Muscle of leg (tissue), 11 donors: ENCODE results near the gene SERPINC1. TPM values are rescaled to one million over a fixed set of nuclear protein-coding genes. Genes with fewer than 3 reads are reported as not detected.

ENCODE experiments used
- DNase-seq: peaks from one replicate; pipeline ENCODE4 v3.0.0; 2013
- H3K27ac ChIP-seq: one replicate; pipeline ENCODE4 v1.5.1; 2013; ENCODE audit warnings: mild to moderate bottlenecking, low read length, control low read depth
- H3K27me3 ChIP-seq: one replicate; pipeline ENCODE4 v1.6.1; 2013; ENCODE audit warnings: low read length; ENCODE audit not compliant: control insufficient read depth, insufficient read depth
- H3K36me3 ChIP-seq: one replicate; pipeline ENCODE4 v1.6.1; 2013; ENCODE audit warnings: low read length; ENCODE audit not compliant: control insufficient read depth, insufficient read depth
- H3K4me1 ChIP-seq: one replicate; pipeline ENCODE4 v1.6.1; 2013; ENCODE audit warnings: low read length; ENCODE audit not compliant: control insufficient read depth, insufficient read depth
- H3K4me3 ChIP-seq: one replicate; pipeline ENCODE4 v1.5.1; 2013; ENCODE audit warnings: low read length, control low read depth
- H3K9me3 ChIP-seq: replicated peaks from 2 replicates; pipeline ENCODE4 v1.6.1; 2013; ENCODE audit warnings: low read depth, low read length; ENCODE audit not compliant: control insufficient read depth
- WGBS: methylation state at CpG from one replicate; pipeline ENCODE4 v1.1.5; 2013; ENCODE audit warnings: missing lambda C conversion rate; ENCODE audit not compliant: insufficient coverage; 5-methylcytosine and 5-hydroxymethylcytosine counted together
- polyA plus RNA-seq, 8 donors: library from polyadenylated mRNA; unstranded; fragments of 120-200 nt; gene quantifications; one replicate each; pipeline versions ENCODE4 v1.2.1 to v1.2.3, GENCODE V29; 2013; ENCODE audit warnings: inconsistent platforms in 1 of 8, low replicate concordance in 1 of 8; ENCODE audit not compliant: insufficient read length in 8 of 8, insufficient read depth in 1 of 8
- total RNA-seq: library from RNA; stranded (reverse); fragments of 120-200 nt; gene quantifications from one replicate; pipeline ENCODE4 v1.2.4, GENCODE V29; 2013

Gene SERPINC1
- total and polyA plus RNA-seq, 9 donors: 0.06 to 2.7 (median 0.27) TPM

DNA sequence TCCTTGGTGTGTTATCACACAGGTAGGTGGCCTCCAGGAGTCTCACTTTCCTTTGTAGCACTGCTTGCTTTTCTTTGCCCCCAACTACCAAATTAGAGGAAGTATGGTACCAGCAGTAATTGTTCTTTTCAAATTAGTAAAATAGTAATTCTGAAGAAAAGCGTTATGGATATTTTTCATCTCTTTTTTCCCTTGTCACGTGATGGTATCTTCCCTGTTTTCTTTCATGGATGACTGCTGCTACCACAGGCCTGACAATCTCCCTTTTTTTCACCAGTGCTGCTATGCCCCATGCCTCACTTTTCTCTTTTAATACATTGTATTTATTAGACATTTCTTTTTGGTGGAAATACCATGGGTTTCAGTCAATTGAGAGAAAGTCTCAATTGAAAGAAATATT lies 45.6 kb downstream of the SERPINC1 start:
- DNase-seq: no peak
- Histone ChIP-seq H3K9me3 (no peaks in the 10 kb centered on the region), H3K4me1 (peaks cover 10% of the 10 kb centered on the region), H3K4me3 (no peak overlapping the region), H3K27me3 (no peaks in the 10 kb centered on the region), H3K36me3 (peaks cover 32% of the 10 kb centered on the region), H3K27ac (no peak overlapping the region)
- no CpG with 5 or more reads among the region's 2 CpGs for WGBS

GRCh38 chr1:173871091-173871490 lies 46.0 kb downstream of the SERPINC1 start:
- Histone ChIP-seq H3K36me3 (peaks cover 32% of the 10 kb centered on the region), H3K4me1 (peaks cover 10% of the 10 kb centered on the region), H3K9me3 (no peaks in the 10 kb centered on the region), H3K4me3 (no peak overlapping the region), H3K27ac (no peak overlapping the region), H3K27me3 (no peaks in the 10 kb centered on the region)
- WGBS: 90% methylated on average over 5 of the region's 5 CpGs
- no peak for DNase-seq

DNA sequence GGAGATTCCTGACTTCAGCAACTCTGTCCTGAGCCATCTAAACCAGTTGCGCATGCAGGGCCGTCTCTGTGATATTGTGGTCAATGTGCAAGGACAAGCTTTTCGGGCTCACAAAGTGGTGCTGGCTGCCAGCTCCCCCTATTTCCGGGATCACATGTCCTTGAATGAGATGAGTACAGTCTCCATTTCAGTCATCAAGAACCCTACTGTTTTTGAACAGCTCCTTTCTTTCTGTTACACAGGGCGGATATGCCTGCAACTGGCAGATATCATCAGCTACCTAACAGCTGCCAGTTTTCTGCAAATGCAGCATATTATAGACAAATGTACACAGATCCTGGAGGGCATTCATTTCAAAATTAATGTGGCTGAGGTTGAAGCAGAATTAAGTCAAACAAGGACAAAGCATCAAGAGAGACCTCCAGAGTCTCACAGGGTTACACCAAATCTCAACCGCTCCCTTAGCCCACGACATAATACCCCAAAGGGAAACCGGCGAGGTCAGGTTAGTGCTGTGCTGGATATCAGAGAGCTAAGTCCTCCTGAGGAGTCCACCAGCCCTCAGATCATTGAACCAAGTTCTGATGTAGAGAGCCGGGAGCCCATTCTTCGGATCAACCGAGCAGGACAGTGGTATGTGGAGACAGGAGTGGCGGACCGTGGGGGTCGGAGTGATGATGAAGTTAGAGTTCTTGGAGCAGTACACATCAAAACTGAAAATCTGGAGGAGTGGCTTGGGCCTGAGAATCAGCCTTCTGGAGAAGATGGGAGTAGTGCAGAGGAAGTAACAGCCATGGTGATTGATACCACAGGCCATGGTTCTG lies 46.7 kb downstream of the SERPINC1 start:
- 93% methylated on average over 12 of the region's 15 CpGs for WGBS
- peaks cover 34% of the 10 kb centered on the region for H3K36me3 ChIP-seq
- no peak overlapping the region for H3K4me3 ChIP-seq
- H3K9me3 ChIP-seq: no peaks in the 10 kb centered on the region
- no peaks in the 10 kb centered on the region for H3K27me3 ChIP-seq
- no peak overlapping the region for H3K27ac ChIP-seq
- DNase-seq: no peak
- peaks cover 15% of the 10 kb centered on the region for H3K4me1 ChIP-seq

- no peaks in the 10 kb centered on the region for H3K27me3 ChIP-seq
- no peaks in the 10 kb centered on the region for H3K9me3 ChIP-seq
- peak overlapping the region; percentile 97 for H3K27ac ChIP-seq
- H3K4me3 ChIP-seq: peak overlapping the region; percentile 84
- H3K36me3 ChIP-seq: peaks cover 38% of the 10 kb centered on the region
- peaks cover 15% of the 10 kb centered on the region for H3K4me1 ChIP-seq
- DNase-seq: no peak
- no CpG with 5 or more reads among the region's 5 CpGs for WGBS
These were observed 48.1 kb downstream of the SERPINC1 start for GRCh38 chr1:173869021-173869359.

- peaks cover 42% of the 10 kb centered on the region for H3K36me3 ChIP-seq
- H3K27me3 ChIP-seq: no peaks in the 10 kb centered on the region
- 0% methylated on average over 35 of the region's 53 CpGs for WGBS
- H3K4me3 ChIP-seq: peak within 1 kb of the TSS; percentile 84
- peaks cover 15% of the 10 kb centered on the region for H3K4me1 ChIP-seq
- no peaks in the 10 kb centered on the region for H3K9me3 ChIP-seq
- H3K27ac ChIP-seq: peak within 1 kb of the TSS; percentile 97
- no peak for DNase-seq
These were observed 48.7 kb downstream of the SERPINC1 start, which contains the start of gene ZBTB37 for GRCh38 chr1:173868266-173869020. TSS of gene ZBTB37 (plus strand) at chr1:173868380. CDS start at chr1:173870226, 1,846 bp downstream.

- peaks cover 15% of the 10 kb centered on the region for H3K4me1 ChIP-seq
- peak within 1 kb of the TSS; percentile 97 for H3K27ac ChIP-seq
- peak; percentile 100 for DNase-seq
- no peaks in the 10 kb centered on the region for H3K27me3 ChIP-seq
- no peaks in the 10 kb centered on the region for H3K9me3 ChIP-seq
- WGBS: 0% methylated on average over 14 of the region's 30 CpGs
- peak within 1 kb of the TSS; percentile 84 for H3K4me3 ChIP-seq
- H3K36me3 ChIP-seq: peaks cover 45% of the 10 kb centered on the region
These were observed 49.3 kb downstream of the SERPINC1 start, which contains the start of gene GAS5 for GRCh38 chr1:173867753-173868265. TSS of gene GAS5 (minus strand) at chr1:173867989.

DNA sequence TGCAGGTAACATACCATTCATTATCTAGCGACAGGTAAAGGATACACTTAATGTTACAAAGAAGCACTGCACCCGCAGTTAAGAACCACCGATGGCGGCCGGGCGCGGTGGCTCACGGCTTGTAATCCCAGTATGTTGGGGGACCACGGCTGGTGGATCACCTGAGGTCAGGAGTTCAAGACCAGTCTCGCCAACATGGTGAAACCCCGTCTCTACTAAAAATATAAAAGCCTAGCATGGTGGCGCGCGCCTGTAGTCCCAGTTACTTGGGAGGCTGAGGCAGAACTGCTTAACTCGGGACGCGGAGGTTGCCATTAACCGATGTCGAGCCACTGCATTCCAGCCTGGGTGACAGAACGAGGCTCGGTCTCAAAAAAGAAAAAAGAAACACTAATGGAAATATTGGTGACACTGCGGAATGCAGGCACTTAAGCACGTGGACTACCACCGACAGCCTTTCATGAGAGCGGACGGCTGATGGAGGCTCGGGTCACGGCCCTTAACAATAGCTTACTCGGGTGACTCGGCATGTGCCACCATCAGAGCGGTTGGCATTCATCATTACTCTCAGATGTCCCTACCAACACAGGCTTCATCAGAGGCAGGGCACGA lies 49.9 kb downstream of the SERPINC1 start:
- H3K36me3 ChIP-seq: peaks cover 51% of the 10 kb centered on the region

GRCh38 chr1:173866413-173867115 lies 50.6 kb downstream of the SERPINC1 start:
- H3K27ac ChIP-seq: peak overlapping the region; percentile 91
- peaks cover 15% of the 10 kb centered on the region for H3K4me1 ChIP-seq
- no peaks in the 10 kb centered on the region for H3K9me3 ChIP-seq
- H3K36me3 ChIP-seq: peaks cover 55% of the 10 kb centered on the region
- 10% methylated on average over 1 of the region's 2 CpGs for WGBS
- no peak for DNase-seq
- peak overlapping the region; percentile 84 for H3K4me3 ChIP-seq
- no peaks in the 10 kb centered on the region for H3K27me3 ChIP-seq

More for the DNA sequence above, 49.9 kb downstream of the SERPINC1 start:
- Histone ChIP-seq H3K4me1 (peaks cover 15% of the 10 kb centered on the region), H3K4me3 (peak overlapping the region; percentile 84), H3K27me3 (no peaks in the 10 kb centered on the region), H3K27ac (peak overlapping the region; percentile 91), H3K9me3 (no peaks in the 10 kb centered on the region)
- DNase-seq: no peak
- under 1% methylated on average over 28 of the region's 32 CpGs for WGBS

DNA sequence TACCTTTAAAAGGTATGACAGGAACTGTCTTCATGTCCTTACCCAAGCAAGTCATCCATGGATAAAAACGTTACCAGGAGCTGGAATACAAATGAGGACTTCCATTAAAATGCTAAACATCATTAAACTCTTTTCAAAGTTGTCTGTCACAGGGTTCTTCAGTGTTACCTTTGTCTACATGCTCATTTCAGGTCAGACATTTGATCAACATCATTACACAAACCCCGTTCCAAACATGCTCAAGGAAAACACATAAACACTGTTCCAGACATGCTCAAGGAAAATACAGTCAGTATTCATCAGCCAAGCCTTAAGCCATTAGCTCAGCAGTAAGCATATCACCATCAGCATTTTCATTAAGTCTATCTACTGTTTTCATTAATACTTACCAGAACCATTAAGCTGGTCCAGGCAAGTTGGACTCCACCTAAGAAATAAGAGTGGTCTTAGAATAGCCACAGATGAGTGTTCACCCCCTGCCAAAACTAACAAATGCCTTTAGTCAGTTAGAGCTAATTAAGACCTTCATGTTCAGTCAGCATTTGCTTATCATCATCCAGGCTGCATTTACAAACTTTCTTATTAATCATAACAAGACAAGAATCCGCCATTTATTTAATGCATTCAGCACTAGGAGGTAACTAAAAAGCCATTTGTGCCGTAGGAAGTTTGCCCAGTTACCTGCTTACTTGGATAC lies 51.5 kb downstream of the SERPINC1 start:
- Histone ChIP-seq H3K36me3 (peaks cover 50% of the 10 kb centered on the region), H3K9me3 (no peaks in the 10 kb centered on the region), H3K4me1 (peaks cover 15% of the 10 kb centered on the region), H3K27me3 (no peaks in the 10 kb centered on the region), H3K27ac (no peak overlapping the region), H3K4me3 (peak overlapping the region; percentile 8)
- no peak for DNase-seq
- WGBS: 29% methylated on average over 2 of the region's 4 CpGs
